ENCODE data around the gene MAML2.

DNA sequence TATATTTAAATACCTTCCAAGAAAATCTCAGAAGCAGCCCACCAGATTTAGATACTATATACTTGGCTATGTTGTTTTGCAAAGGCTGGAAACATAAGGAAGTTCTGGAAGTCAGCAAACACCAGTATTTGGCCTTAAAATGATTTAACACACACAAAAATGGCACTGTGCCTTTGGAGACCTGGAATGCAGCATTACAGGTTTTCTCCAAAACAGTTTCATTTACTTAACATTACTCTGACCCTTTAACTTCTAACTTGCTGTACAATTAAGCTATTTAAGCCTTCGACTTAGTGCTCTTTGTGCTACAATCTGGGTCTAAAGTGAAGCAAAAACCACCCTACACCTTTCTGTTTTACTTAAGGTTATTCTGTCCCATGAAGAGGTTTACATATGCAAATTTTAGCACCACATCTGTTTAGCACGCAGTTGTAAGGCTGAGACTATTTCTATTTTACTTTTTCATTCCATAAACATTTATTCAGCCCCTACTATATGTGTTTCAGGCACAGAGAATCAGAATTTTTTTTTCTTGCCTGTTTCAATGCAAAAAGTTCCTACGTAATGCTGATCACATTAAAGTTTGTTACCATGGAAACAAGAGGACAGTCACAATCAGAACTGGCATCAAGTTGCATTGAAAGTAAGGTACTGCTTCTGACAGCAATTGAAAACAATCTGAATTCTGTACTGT, 70.3 kb downstream of the MAML2 start:
- TF ChIP-seq, protein P1, sequence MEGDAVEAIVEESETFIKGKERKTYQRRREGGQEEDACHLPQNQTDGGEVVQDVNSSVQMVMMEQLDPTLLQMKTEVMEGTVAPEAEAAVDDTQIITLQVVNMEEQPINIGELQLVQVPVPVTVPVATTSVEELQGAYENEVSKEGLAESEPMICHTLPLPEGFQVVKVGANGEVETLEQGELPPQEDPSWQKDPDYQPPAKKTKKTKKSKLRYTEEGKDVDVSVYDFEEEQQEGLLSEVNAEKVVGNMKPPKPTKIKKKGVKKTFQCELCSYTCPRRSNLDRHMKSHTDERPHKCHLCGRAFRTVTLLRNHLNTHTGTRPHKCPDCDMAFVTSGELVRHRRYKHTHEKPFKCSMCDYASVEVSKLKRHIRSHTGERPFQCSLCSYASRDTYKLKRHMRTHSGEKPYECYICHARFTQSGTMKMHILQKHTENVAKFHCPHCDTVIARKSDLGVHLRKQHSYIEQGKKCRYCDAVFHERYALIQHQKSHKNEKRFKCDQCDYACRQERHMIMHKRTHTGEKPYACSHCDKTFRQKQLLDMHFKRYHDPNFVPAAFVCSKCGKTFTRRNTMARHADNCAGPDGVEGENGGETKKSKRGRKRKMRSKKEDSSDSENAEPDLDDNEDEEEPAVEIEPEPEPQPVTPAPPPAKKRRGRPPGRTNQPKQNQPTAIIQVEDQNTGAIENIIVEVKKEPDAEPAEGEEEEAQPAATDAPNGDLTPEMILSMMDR (IDR thresholded peaks at IDR 0.05) = no peak
- no peak for TF ChIP-seq POLR2AphosphoS5 (IDR thresholded peaks at IDR 0.05; ENCODE audit: low read depth, low read length)
- TF ChIP-seq, protein P2, sequence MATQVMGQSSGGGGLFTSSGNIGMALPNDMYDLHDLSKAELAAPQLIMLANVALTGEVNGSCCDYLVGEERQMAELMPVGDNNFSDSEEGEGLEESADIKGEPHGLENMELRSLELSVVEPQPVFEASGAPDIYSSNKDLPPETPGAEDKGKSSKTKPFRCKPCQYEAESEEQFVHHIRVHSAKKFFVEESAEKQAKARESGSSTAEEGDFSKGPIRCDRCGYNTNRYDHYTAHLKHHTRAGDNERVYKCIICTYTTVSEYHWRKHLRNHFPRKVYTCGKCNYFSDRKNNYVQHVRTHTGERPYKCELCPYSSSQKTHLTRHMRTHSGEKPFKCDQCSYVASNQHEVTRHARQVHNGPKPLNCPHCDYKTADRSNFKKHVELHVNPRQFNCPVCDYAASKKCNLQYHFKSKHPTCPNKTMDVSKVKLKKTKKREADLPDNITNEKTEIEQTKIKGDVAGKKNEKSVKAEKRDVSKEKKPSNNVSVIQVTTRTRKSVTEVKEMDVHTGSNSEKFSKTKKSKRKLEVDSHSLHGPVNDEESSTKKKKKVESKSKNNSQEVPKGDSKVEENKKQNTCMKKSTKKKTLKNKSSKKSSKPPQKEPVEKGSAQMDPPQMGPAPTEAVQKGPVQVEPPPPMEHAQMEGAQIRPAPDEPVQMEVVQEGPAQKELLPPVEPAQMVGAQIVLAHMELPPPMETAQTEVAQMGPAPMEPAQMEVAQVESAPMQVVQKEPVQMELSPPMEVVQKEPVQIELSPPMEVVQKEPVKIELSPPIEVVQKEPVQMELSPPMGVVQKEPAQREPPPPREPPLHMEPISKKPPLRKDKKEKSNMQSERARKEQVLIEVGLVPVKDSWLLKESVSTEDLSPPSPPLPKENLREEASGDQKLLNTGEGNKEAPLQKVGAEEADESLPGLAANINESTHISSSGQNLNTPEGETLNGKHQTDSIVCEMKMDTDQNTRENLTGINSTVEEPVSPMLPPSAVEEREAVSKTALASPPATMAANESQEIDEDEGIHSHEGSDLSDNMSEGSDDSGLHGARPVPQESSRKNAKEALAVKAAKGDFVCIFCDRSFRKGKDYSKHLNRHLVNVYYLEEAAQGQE (IDR thresholded peaks at IDR 0.05; ENCODE audit: insufficient read depth in 1 of 2, low read depth in 2 of 2, low read length in 1 of 2) = no peak
- TF ChIP-seq TCF7L2 (IDR thresholded peaks at IDR 0.05; ENCODE audit: low read depth, low read length) = no peak
- TF ChIP-seq SIN3A (IDR thresholded peaks at IDR 0.05; ENCODE audit: borderline replicate concordance, insufficient read depth, low read depth, low read length) = no peak

Measured in Panc1 (cell line).